ENCODE measurements around the gene LINS1. TPM values are rescaled to one million over a fixed set of nuclear protein-coding genes. Genes with fewer than 3 reads are reported as not detected.

LINS1 gene
- polyA plus RNA-seq, 1 donor from 2014 or later: 21.4 TPM

DNA sequence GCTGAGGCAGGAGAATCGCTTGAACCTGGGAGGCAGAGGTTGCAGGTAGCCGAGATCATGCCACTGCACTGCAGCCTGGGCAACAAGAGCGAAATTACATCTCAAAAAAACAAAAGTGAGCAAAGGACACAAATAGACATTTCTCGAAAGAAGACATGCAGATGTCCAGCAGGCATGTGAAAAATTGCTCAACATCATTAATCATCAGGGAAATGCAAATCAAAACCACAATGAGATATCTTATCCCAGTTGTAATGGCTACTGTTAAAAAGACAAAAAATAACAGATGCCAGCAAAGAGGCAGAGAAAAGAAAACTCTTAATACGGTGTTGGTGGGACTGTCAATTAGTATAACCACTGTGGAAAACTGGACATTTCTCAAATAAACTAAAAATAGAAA is 21.3 kb upstream of the LINS1 start (continued):
- TF ChIP-seq REST (IDR thresholded peaks at IDR 0.05; ENCODE audit: borderline replicate concordance) (no peak), SMC3 (conservative IDR thresholded peaks at IDR 0.05; ENCODE audit: poor library complexity) (no peak)

- H3K9me3 ChIP-seq (ENCODE audit: low read length): no peaks in the 10 kb centered on the region
- H3K79me2 ChIP-seq (replicated peaks; ENCODE audit: insufficient read depth, low read length): no peaks in the 10 kb centered on the region
- H3K9ac ChIP-seq (ENCODE audit: low read length): no peak overlapping the region
- no peaks in the 10 kb centered on the region for H4K20me1 ChIP-seq (ENCODE audit: insufficient read depth)
- no peaks in the 10 kb centered on the region for H3K36me3 ChIP-seq (ENCODE audit: insufficient read depth, low read length)
- H2AFZ ChIP-seq (ENCODE audit: low read depth, low read length): no peak overlapping the region
- no peak overlapping the region for H3K27ac ChIP-seq (ENCODE audit: low read length)
- H3K4me3 ChIP-seq (ENCODE audit: low read length): no peak overlapping the region
- TF ChIP-seq SMC3 (conservative IDR thresholded peaks at IDR 0.05; ENCODE audit: poor library complexity) (no peak), EP300 (conservative IDR thresholded peaks at IDR 0.05; ENCODE audit: poor library complexity, severe bottlenecking) (no peak), RAD21 (conservative IDR thresholded peaks at IDR 0.05) (no peak), REST (IDR thresholded peaks at IDR 0.05; ENCODE audit: borderline replicate concordance) (no peak), POLR2AphosphoS5 (IDR thresholded peaks at IDR 0.05) (no peak), EZH2 (IDR thresholded peaks at IDR 0.05; ENCODE audit: borderline replicate concordance, insufficient read depth, low read length, poor library complexity, severe bottlenecking) (no peak), MXI1 (conservative IDR thresholded peaks at IDR 0.05; ENCODE audit: poor library complexity, severe bottlenecking) (no peak), TAF1 (IDR thresholded peaks at IDR 0.05; ENCODE audit: low read depth) (no peak)
- TF ChIP-seq, protein P1, sequence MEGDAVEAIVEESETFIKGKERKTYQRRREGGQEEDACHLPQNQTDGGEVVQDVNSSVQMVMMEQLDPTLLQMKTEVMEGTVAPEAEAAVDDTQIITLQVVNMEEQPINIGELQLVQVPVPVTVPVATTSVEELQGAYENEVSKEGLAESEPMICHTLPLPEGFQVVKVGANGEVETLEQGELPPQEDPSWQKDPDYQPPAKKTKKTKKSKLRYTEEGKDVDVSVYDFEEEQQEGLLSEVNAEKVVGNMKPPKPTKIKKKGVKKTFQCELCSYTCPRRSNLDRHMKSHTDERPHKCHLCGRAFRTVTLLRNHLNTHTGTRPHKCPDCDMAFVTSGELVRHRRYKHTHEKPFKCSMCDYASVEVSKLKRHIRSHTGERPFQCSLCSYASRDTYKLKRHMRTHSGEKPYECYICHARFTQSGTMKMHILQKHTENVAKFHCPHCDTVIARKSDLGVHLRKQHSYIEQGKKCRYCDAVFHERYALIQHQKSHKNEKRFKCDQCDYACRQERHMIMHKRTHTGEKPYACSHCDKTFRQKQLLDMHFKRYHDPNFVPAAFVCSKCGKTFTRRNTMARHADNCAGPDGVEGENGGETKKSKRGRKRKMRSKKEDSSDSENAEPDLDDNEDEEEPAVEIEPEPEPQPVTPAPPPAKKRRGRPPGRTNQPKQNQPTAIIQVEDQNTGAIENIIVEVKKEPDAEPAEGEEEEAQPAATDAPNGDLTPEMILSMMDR (IDR thresholded peaks at IDR 0.05; ENCODE audit: poor library complexity, severe bottlenecking): no peak
- H3K4me2 ChIP-seq (ENCODE audit: low read length): no peak overlapping the region
- H3K27me3 ChIP-seq (ENCODE audit: insufficient read depth, low read depth, low read length): no peaks in the 10 kb centered on the region
- H3F3A ChIP-seq (ENCODE audit: insufficient read depth, low read length, poor library complexity, severe bottlenecking): no peaks in the 10 kb centered on the region
- no peaks in the 10 kb centered on the region for H3K9me2 ChIP-seq (ENCODE audit: insufficient read depth, low read length)
Observed at GRCh38 chr15:100616700-100617099, 14.7 kb upstream of the LINS1 start.
